K562 (cell line): ENCODE measurements around the gene CENPX. TPM values are rescaled to one million over a fixed set of nuclear protein-coding genes. Genes with fewer than 3 reads are reported as not detected.

ENCODE experiments used
- CCNT2 ChIP-seq: IDR thresholded peaks from 2 replicates; pipeline ENCODE4 v1.6.1; 2011; ENCODE audit warnings: borderline replicate concordance, low read depth, mild to moderate bottlenecking, moderate library complexity, mixed read lengths, low read length; ENCODE audit not compliant: insufficient read length; ENCODE audit errors: extremely low read depth
- CREB1 ChIP-seq, 2 experiments: sonication (generic) in 1 of 2; formaldehyde crosslinking in 1 of 2; IDR thresholded peaks; 2 replicates each; pipeline versions ENCODE4 v1.6.1 to v1.8.0; 2012 to 2022; ENCODE audit warnings: inconsistent platforms in 1 of 2, mild to moderate bottlenecking in 1 of 2, missing genetic modification reagents in 1 of 2, moderate library complexity in 1 of 2
- HMG20B ChIP-seq: fragments of 250-450 bp; sonication (Bioruptor Pico); IDR thresholded peaks from 2 replicates; pipeline ENCODE4 v1.5.0; 2021; ENCODE audit warnings: mild to moderate bottlenecking
- HOMEZ ChIP-seq: fragments of 250-450 bp; sonication (Bioruptor Pico); IDR thresholded peaks from 2 replicates; pipeline ENCODE4 v1.4.0; 2020; ENCODE audit warnings: mild to moderate bottlenecking, moderate library complexity
- HOXB6 ChIP-seq: fragments of 250-450 bp; sonication (Bioruptor Pico); IDR thresholded peaks from 2 replicates; pipeline ENCODE4 v1.5.1; 2022; ENCODE audit warnings: mild to moderate bottlenecking, borderline replicate concordance
- JUN ChIP-seq, 2 experiments: sonication (generic) in 1 of 2; formaldehyde crosslinking in 1 of 2; IDR thresholded peaks; 2 replicates each; pipeline versions ENCODE4 v1.6.1 to v1.8.0; 2012 to 2022; ENCODE audit warnings: borderline replicate concordance in 2 of 2, mild to moderate bottlenecking in 2 of 2, improper control_type of control experiment in 1 of 2, low read depth in 1 of 2, low read length in 1 of 2, missing genetic modification reagents in 1 of 2
- LEF1 ChIP-seq: fragments of 450-650 bp; IDR thresholded peaks from 2 replicates; pipeline ENCODE4 v1.6.1; 2016; ENCODE audit warnings: mild to moderate bottlenecking
- NCOR1 ChIP-seq: fragments of 450-650 bp; IDR thresholded peaks from 2 replicates; pipeline ENCODE4 v1.6.1; 2016; ENCODE audit warnings: mild to moderate bottlenecking, moderate library complexity
- NFE2 ChIP-seq: IDR thresholded peaks from 2 replicates; pipeline ENCODE4 v1.6.1; 2014; ENCODE audit warnings: antibody characterized with exemption, low read depth
- NUFIP1 ChIP-seq: fragments of 450-650 bp; IDR thresholded peaks from 2 replicates; pipeline ENCODE4 v1.6.1; 2018; ENCODE audit not compliant: partially characterized antibody
- OTX1 ChIP-seq: fragments of 450-650 bp; formaldehyde crosslinking; IDR thresholded peaks from 2 replicates; pipeline ENCODE4 v1.4.0; 2022; ENCODE audit warnings: mild to moderate bottlenecking
- POLR2A ChIP-seq: fragments of 450-650 bp; conservative IDR thresholded peaks from 2 replicates; pipeline ENCODE4 v1.6.1; 2016
- ZFP30 ChIP-seq: fragments of 250-450 bp; sonication (Bioruptor Pico); IDR thresholded peaks from 2 replicates; pipeline ENCODE4 v1.8.0; 2022; ENCODE audit warnings: moderate library complexity, mild to moderate bottlenecking, inconsistent platforms, borderline replicate concordance
- ZFX ChIP-seq: sonication (generic); formaldehyde crosslinking; IDR thresholded peaks from 2 replicates; pipeline ENCODE4 v1.8.0; 2022; ENCODE audit warnings: mild to moderate bottlenecking, missing genetic modification reagents, moderate library complexity
- ZKSCAN1 ChIP-seq: fragments of 150-350 bp; IDR thresholded peaks from 2 replicates; pipeline ENCODE4 v1.6.1; 2016; ENCODE audit warnings: low read depth, low read length
- ZNF589 ChIP-seq: fragments of 200-800 bp; sonication (Bioruptor generic); IDR thresholded peaks from 2 replicates; pipeline ENCODE4 v1.6.1; 2016; ENCODE audit warnings: low read depth, missing genetic modification characterization, missing compliant biosample characterization
- polyA plus RNA-seq, 8 experiments: library from polyadenylated mRNA; depleted of rRNA in 4 of 8; stranded (reverse) in 5 of 8; unstranded in 3 of 8; fragments of >200 nt; fragmentation: Nextera tagmentation in 2 of 8; fragmentation: Illumina TruSeq in 1 of 8; extraction: Ambion mirVana in 2 of 8; extraction: Trizol in 1 of 8; gene quantifications; 2 replicates each; pipeline versions ENCODE4 v1.2.1 to v1.2.3, GENCODE V29; 2011 to 2014; ENCODE audit warnings: inconsistent platforms in 1 of 8, missing spikeins in 1 of 8
- total RNA-seq, 7 experiments: library from RNA; depleted of rRNA in 6 of 7; stranded (reverse); fragments of >200 nt in 6 of 7; fragmentation: Illumina TruSeq in 2 of 7; extraction: Trizol in 2 of 7; gene quantifications; 2 replicates each; pipeline versions ENCODE4 v1.2.1 to v1.2.3, GENCODE V29; 2011 to 2021; ENCODE audit warnings: low replicate concordance in 1 of 7
- TF ChIP-seq, protein P1 (sequence below): fragments of 250-450 bp; sonication (Bioruptor Pico); IDR thresholded peaks from 2 replicates; pipeline ENCODE4 v1.9.0; 2021; ENCODE audit warnings: mild to moderate bottlenecking, inconsistent platforms
- TF ChIP-seq, protein P2 (sequence below), 2 experiments: fragments of 200-800 bp in 1 of 2; sonication (Bioruptor generic) in 1 of 2; sonication (generic) in 1 of 2; formaldehyde crosslinking in 1 of 2; IDR thresholded peaks in 1 of 2; conservative IDR thresholded peaks in 1 of 2; 2 replicates each; pipeline versions ENCODE4 v1.5.0 to v1.6.1; 2016 to 2020; ENCODE audit warnings: missing compliant biosample characterization in 1 of 2, missing genetic modification characterization in 1 of 2, missing genetic modification reagents in 1 of 2
- TF ChIP-seq, protein P3 (sequence below), 3 experiments: IDR thresholded peaks in 2 of 3; conservative IDR thresholded peaks in 1 of 3; 2 replicates each; pipeline ENCODE4 v1.5.1; 2011 to 2012; ENCODE audit warnings: low read length in 3 of 3, mild to moderate bottlenecking in 3 of 3, control low read depth in 2 of 3, improper control_type of control experiment in 1 of 3, inconsistent platforms in 1 of 3, low read depth in 1 of 3, mixed read lengths in 1 of 3, moderate library complexity in 1 of 3; ENCODE audit not compliant: insufficient read depth in 2 of 3

CENPX gene
- total and polyA plus RNA-seq, 9 of the 15 experiments (the other 6 are each of a cell fraction or from before 2014, with no cell fraction given) = 32.7 to 352 (median 127) TPM

GRCh38 chr17:82037092-82037888 is 14.6 kb upstream of the CENPX start, which contains the start of gene DCXR (continued):
- TF ChIP-seq HOMEZ (no peak), NFE2 (no peak), NCOR1 (no peak), JUN (IDR thresholded peaks at IDR 0.05; ENCODE audit: borderline replicate concordance, low read depth, low read length) (peak; percentile 13; the same call in 1 of the 2 replicates), JUN (CRISPR knock-in tag; IDR thresholded peaks at IDR 0.05; ENCODE audit: borderline replicate concordance) (no peak), ZFX (CRISPR knock-in tag) (peak; percentile 97), CCNT2 (peak; percentile 85), ZKSCAN1 (0 out of 2 replicates have a peak, but pooled peaks have one; percentile 17), CREB1 (IDR thresholded peaks at IDR 0.05) (peak; percentile 9; the same call in 1 of the 2 replicates), CREB1 (CRISPR knock-in tag; IDR thresholded peaks at IDR 0.05) (peak; percentile 62), OTX1 (CRISPR knock-in tag) (0 out of 2 replicates have a peak, but pooled peaks have one; percentile 50), POLR2A (peak; percentile 99), LEF1 (peak; percentile 31; the same call in 1 of the 2 replicates), HOXB6 (CRISPR knock-in tag) (no peak), HMG20B (CRISPR knock-in tag) (no peak), NUFIP1 (peak; percentile 31), ZNF589 (CRISPR knock-in tag) (no peak), ZFP30 (CRISPR knock-in tag) (no peak)
- TF ChIP-seq, protein P1, sequence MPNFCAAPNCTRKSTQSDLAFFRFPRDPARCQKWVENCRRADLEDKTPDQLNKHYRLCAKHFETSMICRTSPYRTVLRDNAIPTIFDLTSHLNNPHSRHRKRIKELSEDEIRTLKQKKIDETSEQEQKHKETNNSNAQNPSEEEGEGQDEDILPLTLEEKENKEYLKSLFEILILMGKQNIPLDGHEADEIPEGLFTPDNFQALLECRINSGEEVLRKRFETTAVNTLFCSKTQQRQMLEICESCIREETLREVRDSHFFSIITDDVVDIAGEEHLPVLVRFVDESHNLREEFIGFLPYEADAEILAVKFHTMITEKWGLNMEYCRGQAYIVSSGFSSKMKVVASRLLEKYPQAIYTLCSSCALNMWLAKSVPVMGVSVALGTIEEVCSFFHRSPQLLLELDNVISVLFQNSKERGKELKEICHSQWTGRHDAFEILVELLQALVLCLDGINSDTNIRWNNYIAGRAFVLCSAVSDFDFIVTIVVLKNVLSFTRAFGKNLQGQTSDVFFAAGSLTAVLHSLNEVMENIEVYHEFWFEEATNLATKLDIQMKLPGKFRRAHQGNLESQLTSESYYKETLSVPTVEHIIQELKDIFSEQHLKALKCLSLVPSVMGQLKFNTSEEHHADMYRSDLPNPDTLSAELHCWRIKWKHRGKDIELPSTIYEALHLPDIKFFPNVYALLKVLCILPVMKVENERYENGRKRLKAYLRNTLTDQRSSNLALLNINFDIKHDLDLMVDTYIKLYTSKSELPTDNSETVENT = peak; percentile 79
- TF ChIP-seq, protein P2, sequence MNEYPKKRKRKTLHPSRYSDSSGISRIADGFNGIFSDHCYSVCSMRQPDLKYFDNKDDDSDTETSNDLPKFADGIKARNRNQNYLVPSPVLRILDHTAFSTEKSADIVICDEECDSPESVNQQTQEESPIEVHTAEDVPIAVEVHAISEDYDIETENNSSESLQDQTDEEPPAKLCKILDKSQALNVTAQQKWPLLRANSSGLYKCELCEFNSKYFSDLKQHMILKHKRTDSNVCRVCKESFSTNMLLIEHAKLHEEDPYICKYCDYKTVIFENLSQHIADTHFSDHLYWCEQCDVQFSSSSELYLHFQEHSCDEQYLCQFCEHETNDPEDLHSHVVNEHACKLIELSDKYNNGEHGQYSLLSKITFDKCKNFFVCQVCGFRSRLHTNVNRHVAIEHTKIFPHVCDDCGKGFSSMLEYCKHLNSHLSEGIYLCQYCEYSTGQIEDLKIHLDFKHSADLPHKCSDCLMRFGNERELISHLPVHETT (CRISPR knock-in tag; conservative IDR thresholded peaks at IDR 0.05 in 1 of 2, IDR thresholded peaks at IDR 0.05 in 1 of 2) = peak in 1 of 2 experiments; percentile 40; a peak in 1 of 4 replicates
- TF ChIP-seq, protein P3, sequence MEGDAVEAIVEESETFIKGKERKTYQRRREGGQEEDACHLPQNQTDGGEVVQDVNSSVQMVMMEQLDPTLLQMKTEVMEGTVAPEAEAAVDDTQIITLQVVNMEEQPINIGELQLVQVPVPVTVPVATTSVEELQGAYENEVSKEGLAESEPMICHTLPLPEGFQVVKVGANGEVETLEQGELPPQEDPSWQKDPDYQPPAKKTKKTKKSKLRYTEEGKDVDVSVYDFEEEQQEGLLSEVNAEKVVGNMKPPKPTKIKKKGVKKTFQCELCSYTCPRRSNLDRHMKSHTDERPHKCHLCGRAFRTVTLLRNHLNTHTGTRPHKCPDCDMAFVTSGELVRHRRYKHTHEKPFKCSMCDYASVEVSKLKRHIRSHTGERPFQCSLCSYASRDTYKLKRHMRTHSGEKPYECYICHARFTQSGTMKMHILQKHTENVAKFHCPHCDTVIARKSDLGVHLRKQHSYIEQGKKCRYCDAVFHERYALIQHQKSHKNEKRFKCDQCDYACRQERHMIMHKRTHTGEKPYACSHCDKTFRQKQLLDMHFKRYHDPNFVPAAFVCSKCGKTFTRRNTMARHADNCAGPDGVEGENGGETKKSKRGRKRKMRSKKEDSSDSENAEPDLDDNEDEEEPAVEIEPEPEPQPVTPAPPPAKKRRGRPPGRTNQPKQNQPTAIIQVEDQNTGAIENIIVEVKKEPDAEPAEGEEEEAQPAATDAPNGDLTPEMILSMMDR (IDR thresholded peaks at IDR 0.05 in 2 of 3, conservative IDR thresholded peaks at IDR 0.05 in 1 of 3; ENCODE audit: insufficient read depth in 2 of 3, low read depth in 1 of 3, low read length in 3 of 3) = peak; percentile 81 to 95 (median 93)
